BLaER1 treated with 17β-estradiol and CSF1 and Interleukin-3, amounts not matched to agents 10 nM and 100 nM (cell line): ENCODE measurements around the gene FCN3.
A peak's percentile ranks its signal among the peaks of the same experiment; 100 is the strongest.

ENCODE experiments used
- H3K27ac ChIP-seq, 11 experiments: shearing (Covaris generic); formaldehyde crosslinking; 2 replicates each; pipeline ENCODE4 v1.8.1; 2022
- H3K27me3 ChIP-seq, 11 experiments: shearing (Covaris generic); formaldehyde crosslinking; 2 replicates each; pipeline ENCODE4 v1.8.1; 2022
- H3K36me3 ChIP-seq, 11 experiments: shearing (Covaris generic); formaldehyde crosslinking; 2 replicates each; pipeline ENCODE4 v1.8.1; 2022
- H3K4me1 ChIP-seq, 10 experiments: shearing (Covaris generic); formaldehyde crosslinking; 2 replicates each; pipeline ENCODE4 v1.8.1; 2022
- H3K4me2 ChIP-seq, 11 experiments: shearing (Covaris generic); formaldehyde crosslinking; 2 replicates each; pipeline ENCODE4 v1.8.1; 2022
- H3K4me3 ChIP-seq, 10 experiments: shearing (Covaris generic); formaldehyde crosslinking; 2 replicates each; pipeline ENCODE4 v1.8.1; 2022
- H3K9ac ChIP-seq, 11 experiments: shearing (Covaris generic); formaldehyde crosslinking; 2 replicates each; pipeline ENCODE4 v1.8.1; 2022
- H3K9me3 ChIP-seq, 11 experiments: shearing (Covaris generic); formaldehyde crosslinking; replicated peaks in 1 of 11; 2 replicates each; pipeline ENCODE4 v1.8.1; 2022
- H4K20me1 ChIP-seq, 11 experiments: shearing (Covaris generic); formaldehyde crosslinking; 2 replicates each; pipeline ENCODE4 v1.8.1; 2022
- Cebpa-rat ChIP-seq, 11 experiments: shearing (Covaris generic); IDR thresholded peaks; 2 replicates each; pipeline ENCODE4 v1.8.1; 2022

FCN3 gene

DNA sequence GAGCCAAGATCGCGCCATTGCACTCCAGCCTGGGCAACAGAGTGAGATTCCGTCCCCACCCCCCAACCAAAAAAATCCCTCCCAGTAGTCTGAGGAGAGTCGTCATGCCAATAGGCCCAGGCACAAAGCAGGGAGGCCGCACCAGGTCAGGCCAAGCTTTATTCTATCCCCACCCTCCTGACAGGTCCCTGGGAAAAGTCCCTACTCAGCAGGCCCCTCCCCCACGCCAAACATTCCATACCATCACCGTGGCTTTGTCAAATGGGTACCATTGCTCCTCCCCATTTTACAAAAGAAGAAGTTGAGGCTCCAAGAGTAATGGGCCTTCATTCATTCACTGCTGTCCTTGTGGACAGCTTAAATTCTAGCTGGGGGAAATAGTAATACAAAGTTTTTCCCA, 23.1 kb upstream of the FCN3 start:
- peaks cover 26 to 70% (median 45%) of the 10 kb centered on the region in 10 experiments for H3K4me1 ChIP-seq
- H3K4me2 ChIP-seq: peak overlapping the region in 3 of 11 experiments; percentile 5 to 39 (median 21); a peak in 3 of 22 replicates
- no peak overlapping the region for H3K4me3 ChIP-seq
- no peaks in the 10 kb centered on the region for H3K9me3 ChIP-seq
- TF ChIP-seq Cebpa-rat (IDR thresholded peaks at IDR 0.05): no peak
- peaks cover 0 to 31% (median 0%) of the 10 kb centered on the region in 11 experiments; a peak in 5 of 22 replicates for H4K20me1 ChIP-seq
- H3K27ac ChIP-seq: no peak overlapping the region
- H3K9ac ChIP-seq: peak overlapping the region in 1 of 11 experiments; percentile 46; a peak in 1 of 22 replicates
- H3K27me3 ChIP-seq: no peaks in the 10 kb centered on the region
- no peaks in the 10 kb centered on the region; a peak in 2 of 22 replicates for H3K36me3 ChIP-seq

DNA sequence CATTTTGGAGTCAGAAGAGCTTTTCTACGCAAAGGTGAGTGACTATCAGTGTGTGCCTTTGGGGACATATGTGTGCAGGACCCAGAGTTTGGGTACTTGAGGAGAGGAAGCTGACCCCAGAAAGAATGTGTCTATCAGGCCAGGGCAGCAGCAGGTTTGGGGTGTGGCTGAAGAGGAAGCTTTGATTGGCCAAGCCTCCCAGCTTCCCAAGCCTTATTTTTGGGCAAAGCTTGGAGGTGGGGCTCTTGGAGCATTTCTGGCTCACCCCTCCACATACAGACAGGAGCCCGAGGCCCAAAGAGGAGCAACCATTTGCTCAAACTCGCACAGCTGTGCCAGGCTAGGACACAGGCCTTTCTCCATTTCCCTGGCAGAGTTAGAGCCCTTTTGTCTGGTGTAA, 22.5 kb upstream of the FCN3 start:
- peaks cover 0 to 26% (median 0%) of the 10 kb centered on the region in 11 experiments; a peak in 5 of 22 replicates for H4K20me1 ChIP-seq
- no peak overlapping the region; a peak in 1 of 22 replicates for H3K9ac ChIP-seq
- TF ChIP-seq Cebpa-rat (IDR thresholded peaks at IDR 0.05): no peak
- H3K4me1 ChIP-seq: peaks cover 24 to 67% (median 44%) of the 10 kb centered on the region in 10 experiments
- no peaks in the 10 kb centered on the region; a peak in 2 of 22 replicates for H3K36me3 ChIP-seq
- no peak overlapping the region for H3K4me3 ChIP-seq
- H3K27me3 ChIP-seq: no peaks in the 10 kb centered on the region
- peak overlapping the region in 2 of 11 experiments; percentile 1 to 33; a peak in 3 of 22 replicates for H3K4me2 ChIP-seq
- no peaks in the 10 kb centered on the region for H3K9me3 ChIP-seq
- no peak overlapping the region for H3K27ac ChIP-seq

DNA sequence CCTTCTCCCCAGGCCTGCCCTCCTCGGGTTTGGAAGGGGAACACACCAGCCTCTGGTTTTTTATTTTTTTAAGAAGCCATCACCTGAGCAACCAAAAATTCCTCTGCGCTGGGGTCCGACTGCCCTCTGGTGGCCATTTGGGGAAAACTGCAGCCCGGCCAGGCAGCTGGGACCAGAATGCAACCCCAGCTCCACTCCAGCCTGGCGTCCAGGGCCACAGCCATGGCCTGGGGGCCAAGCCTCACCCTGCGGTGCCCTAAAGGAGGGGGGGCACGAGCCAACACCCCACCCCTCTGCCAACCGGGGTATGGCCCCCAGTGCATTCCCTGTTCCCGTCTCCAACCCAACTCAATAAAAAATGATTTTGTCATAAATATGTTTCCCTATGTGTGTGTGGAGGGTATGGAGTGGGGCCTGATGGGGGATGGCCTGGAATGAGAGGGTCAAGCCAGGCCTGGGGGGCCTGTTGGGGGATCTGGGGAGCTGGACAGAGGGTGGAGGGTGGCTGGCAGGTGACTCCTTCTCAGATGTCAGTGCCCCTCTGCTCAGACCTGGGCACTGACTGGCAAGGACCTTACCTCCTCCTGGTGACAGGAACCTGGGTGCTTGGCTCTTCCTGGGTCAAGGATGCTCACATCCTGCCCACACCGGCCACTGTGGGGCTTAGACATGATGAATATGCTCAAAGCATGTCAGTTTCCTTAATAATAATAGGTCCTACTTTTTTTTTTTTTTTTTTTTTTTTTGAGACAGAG, 21.0 kb upstream of the FCN3 start:
- Histone ChIP-seq H3K9me3 (no peaks in the 10 kb centered on the region), H3K36me3 (no peaks in the 10 kb centered on the region), H4K20me1 (peaks cover 0 to 17% (median 0%) of the 10 kb centered on the region in 11 experiments; a peak in 5 of 22 replicates), H3K4me2 (no peak overlapping the region), H3K4me1 (peaks cover 25 to 64% (median 43%) of the 10 kb centered on the region in 10 experiments), H3K4me3 (no peak overlapping the region), H3K27ac (peak overlapping the region in 2 of 11 experiments; percentile 11 to 18; a peak in 1 of 22 replicates), H3K9ac (peak overlapping the region in 1 of 11 experiments; percentile 29; a peak in 1 of 22 replicates), H3K27me3 (no peaks in the 10 kb centered on the region)
- no peak for TF ChIP-seq Cebpa-rat (IDR thresholded peaks at IDR 0.05)

DNA sequence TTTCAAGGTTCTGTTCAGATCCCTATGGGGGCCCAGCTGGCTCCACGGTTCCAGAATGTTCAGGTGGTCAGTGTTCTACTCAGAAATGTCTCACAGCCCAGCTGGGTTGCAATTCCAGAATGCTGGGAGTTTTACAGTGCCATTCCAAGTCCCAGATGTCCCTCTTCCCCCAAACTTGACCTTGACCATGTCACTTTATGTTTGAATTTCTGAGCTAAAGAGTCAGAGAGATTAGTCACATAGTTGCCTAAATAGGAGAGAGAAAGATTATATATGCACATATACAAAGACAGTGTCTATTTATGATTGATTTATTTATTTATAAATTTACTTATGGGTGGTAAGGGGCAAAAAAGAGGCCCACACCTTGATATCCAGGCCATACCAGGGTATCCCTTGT, 20.3 kb upstream of the FCN3 start:
- H3K4me3 ChIP-seq: no peak overlapping the region
- no peak overlapping the region for H3K4me2 ChIP-seq
- peaks cover 0 to 10% (median 0%) of the 10 kb centered on the region in 11 experiments; a peak in 4 of 22 replicates for H4K20me1 ChIP-seq
- TF ChIP-seq Cebpa-rat (IDR thresholded peaks at IDR 0.05): no peak
- H3K36me3 ChIP-seq: no peaks in the 10 kb centered on the region
- H3K27ac ChIP-seq: no peak overlapping the region
- no peaks in the 10 kb centered on the region for H3K9me3 ChIP-seq
- peaks cover 25 to 60% (median 40%) of the 10 kb centered on the region in 10 experiments for H3K4me1 ChIP-seq
- H3K9ac ChIP-seq: no peak overlapping the region
- no peaks in the 10 kb centered on the region for H3K27me3 ChIP-seq

DNA sequence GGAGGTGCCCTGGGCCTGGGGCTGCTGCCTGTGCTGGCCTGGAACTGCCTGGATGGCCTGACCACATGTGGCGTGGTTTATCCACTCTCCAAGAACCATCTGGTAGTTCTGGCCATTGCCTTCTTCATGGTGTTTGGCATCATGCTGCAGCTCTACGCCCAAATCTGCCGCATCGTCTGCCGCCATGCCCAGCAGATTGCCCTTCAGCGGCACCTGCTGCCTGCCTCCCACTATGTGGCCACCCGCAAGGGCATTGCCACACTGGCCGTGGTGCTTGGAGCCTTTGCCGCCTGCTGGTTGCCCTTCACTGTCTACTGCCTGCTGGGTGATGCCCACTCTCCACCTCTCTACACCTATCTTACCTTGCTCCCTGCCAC, 19.6 kb upstream of the FCN3 start:
- no peak overlapping the region for H3K4me3 ChIP-seq
- H3K9ac ChIP-seq: no peak overlapping the region
- no peaks in the 10 kb centered on the region for H3K36me3 ChIP-seq
- H3K9me3 ChIP-seq: no peaks in the 10 kb centered on the region
- peaks cover 25 to 60% (median 39%) of the 10 kb centered on the region in 10 experiments for H3K4me1 ChIP-seq
- TF ChIP-seq Cebpa-rat (IDR thresholded peaks at IDR 0.05): no peak
- H4K20me1 ChIP-seq: peaks cover 0 to 3% (median 0%) of the 10 kb centered on the region in 11 experiments; a peak in 2 of 22 replicates
- no peak overlapping the region for H3K4me2 ChIP-seq
- H3K27ac ChIP-seq: no peak overlapping the region
- no peaks in the 10 kb centered on the region for H3K27me3 ChIP-seq

DNA sequence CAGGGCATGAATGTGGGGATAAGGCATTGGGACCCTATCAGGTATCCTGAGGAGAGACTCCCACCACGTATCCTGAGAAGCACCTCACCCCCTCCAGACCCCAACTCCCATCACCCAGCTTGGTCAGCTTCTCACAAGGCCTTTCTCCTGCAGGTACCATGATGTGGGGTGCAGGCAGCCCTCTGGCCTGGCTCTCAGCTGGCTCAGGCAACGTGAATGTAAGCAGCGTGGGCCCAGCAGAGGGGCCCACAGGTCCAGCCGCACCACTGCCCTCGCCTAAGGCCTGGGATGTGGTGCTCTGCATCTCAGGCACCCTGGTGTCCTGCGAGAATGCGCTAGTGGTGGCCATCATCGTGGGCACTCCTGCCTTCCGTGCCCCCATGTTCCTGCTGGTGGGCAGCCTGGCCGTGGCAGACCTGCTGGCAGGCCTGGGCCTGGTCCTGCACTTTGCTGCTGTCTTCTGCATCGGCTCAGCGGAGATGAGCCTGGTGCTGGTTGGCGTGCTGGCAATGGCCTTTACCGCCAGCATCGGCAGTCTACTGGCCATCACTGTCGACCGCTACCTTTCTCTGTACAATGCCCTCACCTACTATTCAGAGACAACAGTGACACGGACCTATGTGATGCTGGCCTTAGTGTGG, 19.1 kb upstream of the FCN3 start:
- Histone ChIP-seq H3K9me3 (no peaks in the 10 kb centered on the region), H3K27me3 (no peaks in the 10 kb centered on the region), H3K4me2 (peak overlapping the region in 3 of 11 experiments; percentile 92 to 93 (median 92); a peak in 6 of 22 replicates), H4K20me1 (no peaks in the 10 kb centered on the region; a peak in 1 of 22 replicates), H3K4me3 (no peak overlapping the region), H3K36me3 (no peaks in the 10 kb centered on the region), H3K4me1 (peaks cover 25 to 56% (median 39%) of the 10 kb centered on the region in 10 experiments), H3K9ac (peak overlapping the region in 1 of 11 experiments; percentile 81; a peak in 1 of 22 replicates), H3K27ac (no peak overlapping the region)
- TF ChIP-seq Cebpa-rat (IDR thresholded peaks at IDR 0.05): no peak

- no peaks in the 10 kb centered on the region for H3K36me3 ChIP-seq
- H4K20me1 ChIP-seq: no peaks in the 10 kb centered on the region; a peak in 1 of 22 replicates
- H3K4me1 ChIP-seq: peaks cover 21 to 49% (median 36%) of the 10 kb centered on the region in 10 experiments
- H3K27me3 ChIP-seq: no peaks in the 10 kb centered on the region
- peak overlapping the region; percentile 49 to 75 (median 66) for H3K4me3 ChIP-seq
- H3K9me3 ChIP-seq: no peaks in the 10 kb centered on the region
- no peak for TF ChIP-seq Cebpa-rat (IDR thresholded peaks at IDR 0.05)
- H3K4me2 ChIP-seq: peak overlapping the region; percentile 88 to 98 (median 92)
- H3K9ac ChIP-seq: peak overlapping the region; percentile 65 to 84 (median 75)
- H3K27ac ChIP-seq: peak overlapping the region in 10 of 11 experiments; percentile 22 to 76 (median 67); a peak in 18 of 22 replicates
Observed at GRCh38 chr1:27392778-27393635, 18.4 kb upstream of the FCN3 start.

DNA sequence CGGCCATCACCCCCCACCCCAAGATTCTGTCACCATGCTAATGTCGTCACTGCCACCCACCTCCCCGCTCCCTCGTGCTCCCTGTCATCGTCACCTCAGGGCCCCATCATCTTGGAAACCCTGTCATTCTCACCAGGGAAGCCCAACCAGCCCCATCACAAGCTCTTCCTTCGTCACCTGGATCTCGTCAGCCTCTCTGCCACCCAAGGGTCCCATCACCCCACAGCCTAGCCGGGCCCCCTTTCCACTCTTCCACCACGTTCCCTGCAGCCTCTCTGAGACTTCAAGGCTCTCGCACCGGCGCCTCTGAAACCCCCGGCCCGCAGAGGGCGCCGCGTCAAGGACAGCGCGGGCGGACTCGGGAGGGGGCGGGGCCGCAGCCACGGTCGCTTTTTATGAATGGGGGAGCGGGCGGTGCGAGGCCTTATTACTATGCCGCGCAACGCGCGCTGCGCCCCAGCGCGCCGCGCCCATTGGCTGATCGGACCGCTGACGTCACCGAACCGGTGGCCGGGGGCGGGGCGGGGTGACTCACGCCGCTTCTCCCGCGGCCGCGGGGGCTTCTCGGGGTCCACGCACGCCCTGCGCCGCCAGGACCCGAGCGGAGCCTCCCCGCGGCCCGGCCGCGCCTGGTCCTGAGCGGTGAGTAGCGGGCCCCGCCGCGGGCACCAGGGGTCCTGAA, 17.6 kb upstream of the FCN3 start, which contains the start of gene GPR3:
GPR3 (plus strand) TSS at position 527 of the 682 bp plus-strand sequence. CDS start 1,177 bp downstream, outside the sequence.
- TF ChIP-seq Cebpa-rat (IDR thresholded peaks at IDR 0.05): no peak
- Histone ChIP-seq H3K4me3 (peak within 1 kb of the TSS; percentile 49 to 75 (median 66)), H3K9me3 (no peaks in the 10 kb centered on the region), H3K4me2 (peak within 1 kb of the TSS; percentile 88 to 98 (median 92)), H4K20me1 (no peaks in the 10 kb centered on the region; a peak in 1 of 22 replicates), H3K27me3 (no peaks in the 10 kb centered on the region), H3K36me3 (no peaks in the 10 kb centered on the region), H3K27ac (peak within 1 kb of the TSS in 10 of 11 experiments; percentile 22 to 76 (median 67); a peak in 18 of 22 replicates), H3K4me1 (peaks cover 19 to 43% (median 33%) of the 10 kb centered on the region in 10 experiments), H3K9ac (peak within 1 kb of the TSS; percentile 65 to 84 (median 75))
